NCI-H748 (cell line): ENCODE data around the gene BEX3.

Source experiments
- DNase-seq: peaks from one replicate; lab custom pipeline; 2025; ENCODE audit not compliant: unreplicated experiment; lab: John Stamatoyannopoulos, UW

The BEX3 gene

GRCh38 chrX:103417933-103418332, 41.6 kb downstream of the BEX3 start:
- DNase-seq: no peak

DNA sequence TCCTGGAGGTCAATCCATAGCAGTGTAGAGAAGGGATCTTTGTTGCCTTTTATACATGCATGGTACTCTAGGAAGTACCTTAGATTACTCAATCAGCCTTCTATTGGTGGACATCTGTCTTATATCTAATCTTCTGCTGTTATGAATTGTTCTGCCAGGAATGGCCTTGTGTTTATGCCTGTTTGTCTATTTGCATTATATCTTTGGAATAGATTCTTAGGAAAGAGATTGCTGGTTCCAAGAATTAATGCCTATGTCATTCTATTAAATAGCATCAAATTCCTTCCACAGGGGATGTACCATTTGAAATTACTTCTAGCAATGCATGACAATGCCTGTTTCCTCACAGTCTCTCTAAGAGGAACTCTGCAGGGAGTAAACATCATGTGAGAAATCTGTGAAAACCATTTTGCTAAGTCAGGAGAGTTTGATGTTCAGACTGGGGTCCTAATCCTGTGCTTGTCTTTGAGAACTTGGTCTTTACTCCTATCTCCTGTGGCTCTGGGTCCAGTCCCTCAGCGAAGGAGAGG, 42.5 kb downstream of the BEX3 start:
- no peak for DNase-seq

GRCh38 chrX:103423955-103424638, 47.8 kb downstream of the BEX3 start:
- no peak for DNase-seq
